MCF 10A (cell line): Measurements from ENCODE around the gene CYGB. TPM values are rescaled to one million over a fixed set of nuclear protein-coding genes. Genes with fewer than 3 reads are reported as not detected.
"Not testable (repeated sequence)": the region's sequence is repeated elsewhere in the genome, so short reads cannot be mapped to it uniquely, and the experiment has no call there.

ENCODE experiments used
- BruUV-seq: library from RNA; stranded (reverse); fragments of 400-500 nt; replicated peaks from 2 replicates; lab custom pipeline; 2021; lab: Mats Ljungman, UMichigan
- CTCF ChIA-PET: fragments of 300-600 bp; sonication (Branson Sonifier 250); formaldehyde crosslinking; extraction: SDS; loops from one replicate; lab custom pipeline; 2021; ENCODE audit warnings: antibody characterized with exemption, inconsistent platforms; lab: Yijun Ruan, JAX
- POLR2A ChIA-PET: fragments of 300-600, 350-650 bp; sonication (Branson Sonifier 250); formaldehyde crosslinking; extraction: SDS; loops from one replicate; lab custom pipeline; 2020; ENCODE audit warnings: antibody characterized with exemption, inconsistent platforms; lab: Yijun Ruan, JAX
- DNase-seq: peaks from one replicate; pipeline ENCODE4 v3.0.0-alpha.2; 2018; ENCODE audit not compliant: unreplicated experiment
- H3K27ac Mint-ChIP-seq: one replicate; pipeline ENCODE4 v1.8.0; 2022; ENCODE audit warnings: mild to moderate bottlenecking, low read depth, mixed read lengths; ENCODE audit not compliant: unreplicated experiment
- H3K27me3 Mint-ChIP-seq: one replicate; pipeline ENCODE4 v1.8.0; 2022; ENCODE audit warnings: mixed read lengths; ENCODE audit not compliant: insufficient read depth, unreplicated experiment
- H3K36me3 Mint-ChIP-seq: one replicate; pipeline ENCODE4 v1.8.0; 2022; ENCODE audit warnings: mild to moderate bottlenecking, moderate library complexity, mixed read lengths; ENCODE audit not compliant: insufficient read depth, unreplicated experiment
- H3K4me1 Mint-ChIP-seq: one replicate; pipeline ENCODE4 v1.8.0; 2022; ENCODE audit warnings: mixed read lengths; ENCODE audit not compliant: insufficient read depth, unreplicated experiment
- H3K4me3 Mint-ChIP-seq: one replicate; pipeline ENCODE4 v1.8.0; 2022; ENCODE audit warnings: mild to moderate bottlenecking, moderate library complexity, mixed read lengths; ENCODE audit not compliant: unreplicated experiment
- H3K9me3 Mint-ChIP-seq: one replicate; pipeline ENCODE4 v1.8.0; 2022; ENCODE audit warnings: mixed read lengths; ENCODE audit not compliant: unreplicated experiment
- intact Hi-C: fragments of 100-400 bp; cut with micrococcal nuclease; formaldehyde crosslinking; loops from 2 replicates; pipeline ENCODE4 v1.14.1; 2022
- total RNA-seq: library from RNA; stranded (reverse); gene quantifications from 2 replicates; pipeline ENCODE4 v1.2.3, GENCODE V29; 2022
- TF ChIP-seq, protein P1 (sequence below): fragments of 200-600 bp; IDR thresholded peaks from one replicate; pipeline ENCODE4 v1.8.0; 2022; ENCODE audit warnings: antibody characterized with exemption, mild to moderate bottlenecking; ENCODE audit not compliant: unreplicated experiment

CYGB gene
- total RNA-seq, 1 experiment from 2014 or later: not detected

DNA sequence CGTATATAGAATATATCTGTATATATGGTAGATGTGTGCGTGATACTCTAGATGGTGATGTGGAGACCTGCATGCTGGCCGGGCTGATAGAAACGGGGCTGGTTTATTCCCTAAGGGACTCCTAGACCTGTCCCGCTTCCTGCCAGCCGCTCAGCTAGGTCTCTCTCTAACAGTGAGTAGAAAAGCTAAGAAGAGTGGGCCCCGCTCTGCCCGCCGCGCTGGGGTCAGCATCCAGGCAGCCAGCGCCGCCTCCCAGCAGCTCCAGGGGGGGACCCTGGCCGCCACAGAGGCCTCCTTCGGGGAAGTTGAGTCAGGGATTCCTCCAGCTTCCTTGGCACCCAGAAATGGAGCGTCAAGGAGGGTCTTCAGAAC lies 9.4 kb downstream of the CYGB start:
- ChIA-PET CTCF (interaction anchor here (0.6 to 3.8 kb wide), 8 partner anchors 8 to 424 kb away, joined by 3 to 18 read pairs (median 4); no protein-coding TSS in a partner anchor), POLR2A (interaction anchor here (1.0 to 5.0 kb wide), 6 partner anchors 18 to 72 kb away, joined by 3 to 55 read pairs (median 10); partner anchors contain the start of gene RHBDF2)
- Mint-ChIP-seq H3K27ac (no peak overlapping the region), H3K4me3 (no peak overlapping the region), H3K27me3 (no peaks in the 10 kb centered on the region), H3K9me3 (no peaks in the 10 kb centered on the region), H3K4me1 (peaks cover 29% of the 10 kb centered on the region), H3K36me3 (no peaks in the 10 kb centered on the region)
- DNase-seq: peak; percentile 35
- no TSS peak for BruUV-seq
- intact Hi-C loops: no loop called here
- TF ChIP-seq, protein P1, sequence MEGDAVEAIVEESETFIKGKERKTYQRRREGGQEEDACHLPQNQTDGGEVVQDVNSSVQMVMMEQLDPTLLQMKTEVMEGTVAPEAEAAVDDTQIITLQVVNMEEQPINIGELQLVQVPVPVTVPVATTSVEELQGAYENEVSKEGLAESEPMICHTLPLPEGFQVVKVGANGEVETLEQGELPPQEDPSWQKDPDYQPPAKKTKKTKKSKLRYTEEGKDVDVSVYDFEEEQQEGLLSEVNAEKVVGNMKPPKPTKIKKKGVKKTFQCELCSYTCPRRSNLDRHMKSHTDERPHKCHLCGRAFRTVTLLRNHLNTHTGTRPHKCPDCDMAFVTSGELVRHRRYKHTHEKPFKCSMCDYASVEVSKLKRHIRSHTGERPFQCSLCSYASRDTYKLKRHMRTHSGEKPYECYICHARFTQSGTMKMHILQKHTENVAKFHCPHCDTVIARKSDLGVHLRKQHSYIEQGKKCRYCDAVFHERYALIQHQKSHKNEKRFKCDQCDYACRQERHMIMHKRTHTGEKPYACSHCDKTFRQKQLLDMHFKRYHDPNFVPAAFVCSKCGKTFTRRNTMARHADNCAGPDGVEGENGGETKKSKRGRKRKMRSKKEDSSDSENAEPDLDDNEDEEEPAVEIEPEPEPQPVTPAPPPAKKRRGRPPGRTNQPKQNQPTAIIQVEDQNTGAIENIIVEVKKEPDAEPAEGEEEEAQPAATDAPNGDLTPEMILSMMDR: no peak

DNA sequence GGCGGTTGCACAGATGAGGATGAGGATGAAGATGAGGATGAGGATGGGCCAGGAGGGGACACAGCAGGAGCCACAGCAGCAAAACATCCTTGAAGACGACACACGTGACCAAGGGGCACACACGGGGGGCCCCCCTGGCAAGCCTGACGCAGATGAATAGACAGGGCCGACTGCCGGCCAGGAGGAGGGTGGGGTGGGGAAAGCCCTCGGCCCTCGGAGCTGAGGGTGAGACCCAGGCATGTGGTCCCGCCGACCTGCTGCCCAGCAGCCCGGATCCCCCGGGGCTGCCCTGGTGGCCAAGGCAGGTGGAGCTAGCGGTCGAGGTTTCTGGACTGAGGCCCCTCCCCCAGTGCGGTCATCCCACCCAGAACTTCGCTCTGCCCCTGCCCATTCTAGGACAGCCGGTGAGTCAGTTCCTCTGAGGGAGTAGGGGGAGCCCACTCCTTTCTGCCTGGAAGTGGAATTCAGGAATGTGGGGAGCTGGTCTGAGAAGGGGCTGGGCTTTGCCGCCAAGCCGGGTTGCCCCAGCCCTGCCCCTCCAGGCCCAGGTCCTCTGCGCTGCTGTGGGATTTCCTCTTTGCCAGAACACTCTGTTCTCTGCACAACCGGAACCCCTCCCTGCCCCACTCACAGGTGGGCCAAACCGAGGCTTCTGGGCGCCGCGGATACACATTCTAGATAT lies 9.9 kb downstream of the CYGB start:
- Mint-ChIP-seq H3K4me3 (no peak overlapping the region), H3K4me1 (peaks cover 25% of the 10 kb centered on the region), H3K27me3 (no peaks in the 10 kb centered on the region), H3K9me3 (no peaks in the 10 kb centered on the region), H3K36me3 (no peaks in the 10 kb centered on the region), H3K27ac (no peak overlapping the region)
- ChIA-PET POLR2A (interaction anchor here (1.2 to 5.0 kb wide), 4 partner anchors 19 to 32 kb away, joined by 5 to 55 read pairs (median 22); partner anchors contain the start of gene RHBDF2), CTCF (interaction anchor here (0.6 to 3.8 kb wide), 6 partner anchors 7 to 425 kb away, joined by 3 to 16 read pairs (median 3); no protein-coding TSS in a partner anchor)
- intact Hi-C loops: no loop called here
- DNase-seq: peak; percentile 89
- BruUV-seq: no TSS peak
- TF ChIP-seq, protein P1: no peak

DNA sequence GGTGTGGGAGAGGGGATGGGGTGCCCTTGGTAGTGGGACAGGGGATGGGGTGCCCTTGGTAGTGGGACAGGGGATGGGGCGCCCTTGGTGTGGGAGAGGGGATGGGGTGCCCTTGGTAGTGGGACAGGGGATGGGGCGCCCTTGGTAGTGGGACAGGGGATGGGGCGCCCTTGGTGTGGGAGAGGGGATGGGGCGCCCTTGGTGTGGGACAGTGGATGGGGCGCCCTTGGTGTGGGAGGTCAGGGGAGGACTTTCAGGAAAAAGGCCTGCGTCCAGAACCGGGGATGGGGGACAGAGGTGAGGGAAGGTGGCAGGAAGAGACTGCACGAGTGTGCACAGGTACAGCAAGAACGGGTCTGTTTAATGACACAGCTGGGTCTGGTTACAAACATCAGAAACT lies 10.5 kb downstream of the CYGB start:
- H3K9me3 Mint-ChIP-seq, intact Hi-C loops, BruUV-seq, H3K36me3 Mint-ChIP-seq, H3K4me3 Mint-ChIP-seq, H3K27ac Mint-ChIP-seq, H3K27me3 Mint-ChIP-seq, DNase-seq: not testable (repeated sequence)
- POLR2A ChIA-PET: interaction anchor here (2.9 to 5.0 kb wide), 2 partner anchors 19 to 33 kb away, joined by 15 to 55 read pairs; no protein-coding TSS in a partner anchor
- CTCF ChIA-PET: interaction anchor here (3.8 kb wide), 1 partner anchor 97 kb away, joined by 16 read pairs; no protein-coding TSS in a partner anchor
- peaks cover 21% of the 10 kb centered on the region for H3K4me1 Mint-ChIP-seq

DNA sequence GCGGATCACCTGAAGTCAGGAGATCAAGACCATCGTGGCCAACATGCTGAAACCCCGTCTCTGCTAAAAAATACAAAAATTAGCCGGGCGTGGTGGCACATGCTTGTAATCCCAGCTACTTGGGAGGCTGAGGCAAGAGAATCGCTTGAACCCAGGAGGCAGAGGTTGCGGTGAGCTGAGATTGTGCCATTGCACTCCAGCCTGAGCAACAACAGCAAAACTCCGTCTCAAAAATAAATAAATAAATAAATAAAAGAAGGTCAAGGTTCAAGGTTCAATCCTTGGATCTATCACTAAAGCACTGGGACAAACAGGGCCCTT lies 12.0 kb downstream of the CYGB start:
- ChIA-PET POLR2A (interaction anchor here (0.7 to 3.7 kb wide), 7 partner anchors 15 to 41 kb away, joined by 3 to 33 read pairs (median 6); no protein-coding TSS in a partner anchor), CTCF (interaction anchor here (0.8 to 4.3 kb wide), 6 partner anchors 10 to 189 kb away, joined by 3 to 45 read pairs (median 30); no protein-coding TSS in a partner anchor)
- H3K27me3 Mint-ChIP-seq, H3K27ac Mint-ChIP-seq, H3K36me3 Mint-ChIP-seq, intact Hi-C loops, BruUV-seq, H3K4me3 Mint-ChIP-seq, DNase-seq, H3K9me3 Mint-ChIP-seq: not testable (repeated sequence)
- H3K4me1 Mint-ChIP-seq: peaks cover 17% of the 10 kb centered on the region
